ENCODE results near the gene TNNT2.

The TNNT2 gene

DNA sequence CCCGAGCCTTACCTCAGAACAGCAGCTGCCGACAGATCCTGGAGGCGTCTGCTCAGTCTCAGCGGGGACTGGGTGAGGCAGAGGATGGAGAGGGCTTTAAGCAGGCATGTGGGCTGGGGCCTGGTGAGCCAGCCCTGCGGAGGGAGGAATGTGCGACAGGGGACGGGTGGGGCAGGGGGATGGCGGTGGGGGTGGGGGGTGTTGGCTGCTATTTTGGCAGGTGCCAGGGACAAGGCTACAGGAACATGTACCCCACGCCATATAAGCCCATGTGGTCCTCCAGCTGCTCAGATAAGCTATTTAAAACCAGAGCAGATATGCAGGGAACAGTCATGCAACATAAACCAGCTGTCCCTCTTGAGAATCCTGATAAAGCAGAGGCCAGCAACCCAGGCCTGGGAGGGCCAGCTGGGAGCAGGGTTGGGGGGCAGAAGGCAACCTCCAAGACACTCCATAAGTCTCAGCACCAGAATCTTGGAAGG lies at the start of gene TNNT2:
Gene TNNT2 (minus strand): TSS at position 70 of the 482 bp plus-strand sequence. CDS start 4,426 bp downstream, outside the sequence.
- no peak for FAIRE-seq

DNA sequence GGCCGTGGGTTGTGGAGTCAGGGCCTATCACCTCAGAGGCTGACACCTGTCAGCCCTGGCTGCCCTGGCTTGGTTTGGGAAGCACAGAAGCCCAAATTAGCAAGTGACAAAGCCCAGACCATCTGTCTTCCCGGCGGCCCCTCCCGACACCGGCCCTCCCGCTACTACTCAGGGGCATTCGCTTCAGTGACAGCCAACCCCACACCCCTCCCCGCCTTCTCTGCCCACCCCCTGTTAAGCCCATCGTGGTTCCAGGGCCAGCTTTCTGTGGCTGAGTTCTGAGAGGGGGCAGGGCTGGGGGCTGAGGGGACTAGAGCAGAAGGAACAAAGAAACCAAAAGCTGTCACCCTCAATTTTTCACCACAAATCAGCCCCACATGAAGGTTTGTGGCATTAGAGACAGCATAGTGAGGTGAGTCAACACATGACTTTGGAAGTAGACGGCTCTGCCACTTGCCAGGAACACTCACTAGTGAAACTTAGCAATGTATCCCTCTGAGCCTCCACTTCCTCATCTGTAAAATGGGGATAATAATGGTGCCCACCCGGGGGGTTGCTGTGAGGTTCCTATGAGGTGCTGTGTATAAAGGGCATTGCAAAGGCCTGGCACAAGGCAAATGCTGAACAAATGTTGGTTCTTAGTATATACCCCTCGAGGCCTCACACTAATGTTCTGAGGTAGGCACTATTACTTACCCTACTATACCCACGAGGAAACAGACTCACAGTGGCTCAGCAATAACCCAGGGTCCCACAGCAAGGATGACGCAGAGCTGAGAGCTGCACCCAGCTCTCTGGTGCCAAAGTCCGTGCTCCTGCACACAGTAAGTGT lies 49.2 kb upstream of the TNNT2 start:
- FAIRE-seq = no peak

- FAIRE-seq = no peak
Observed at GRCh38 chr1:201424146-201424545, 46.7 kb upstream of the TNNT2 start.

DNA sequence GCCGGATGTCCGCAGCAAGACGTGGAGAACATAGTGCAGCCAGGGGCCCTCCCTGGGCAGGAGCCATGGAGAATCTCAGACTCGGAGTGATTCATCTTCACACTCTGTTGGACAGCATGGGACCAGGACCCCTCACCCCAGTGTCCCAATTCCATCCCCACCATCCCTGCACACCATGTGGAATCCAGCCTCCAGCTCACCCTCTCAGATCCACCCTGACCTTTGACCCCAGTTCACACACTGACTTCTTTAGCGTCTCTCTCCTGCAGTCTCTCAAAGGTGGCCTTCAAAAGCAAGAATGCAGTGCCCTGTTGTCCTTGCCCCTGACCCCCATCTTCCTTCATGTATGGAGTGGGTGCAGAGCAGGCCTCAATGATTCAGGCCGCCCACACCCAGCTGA lies 46.2 kb upstream of the TNNT2 start:
- FAIRE-seq = no peak

DNA sequence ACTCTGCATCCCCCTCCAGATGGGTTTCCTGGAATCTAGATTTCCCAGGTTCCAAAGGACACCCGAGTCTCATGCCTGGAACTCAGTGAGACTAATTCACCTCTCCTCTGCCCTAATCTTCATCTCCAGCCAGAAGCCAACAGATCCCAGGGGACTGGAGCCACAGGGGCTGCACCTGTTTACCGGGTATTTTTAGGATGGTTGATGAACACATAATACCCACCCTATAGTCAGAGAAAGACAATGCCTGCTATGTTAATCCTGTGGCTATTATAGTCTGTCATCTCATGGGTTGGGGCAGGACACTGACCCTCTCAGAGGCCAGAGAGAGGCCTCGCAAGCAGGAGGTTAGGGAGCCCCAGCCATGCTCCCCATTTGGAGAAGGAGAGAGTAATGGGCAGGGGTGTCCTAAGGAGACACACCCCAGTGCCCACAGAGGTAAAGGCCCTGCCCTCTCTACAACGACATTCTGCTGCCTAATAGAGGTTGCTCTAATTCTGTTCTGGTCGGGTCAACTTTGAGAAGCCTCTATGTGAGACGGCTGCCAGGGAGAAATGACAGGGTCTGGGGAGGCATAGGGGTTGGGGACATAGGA lies 45.1 kb upstream of the TNNT2 start:
- no peak for FAIRE-seq

DNA sequence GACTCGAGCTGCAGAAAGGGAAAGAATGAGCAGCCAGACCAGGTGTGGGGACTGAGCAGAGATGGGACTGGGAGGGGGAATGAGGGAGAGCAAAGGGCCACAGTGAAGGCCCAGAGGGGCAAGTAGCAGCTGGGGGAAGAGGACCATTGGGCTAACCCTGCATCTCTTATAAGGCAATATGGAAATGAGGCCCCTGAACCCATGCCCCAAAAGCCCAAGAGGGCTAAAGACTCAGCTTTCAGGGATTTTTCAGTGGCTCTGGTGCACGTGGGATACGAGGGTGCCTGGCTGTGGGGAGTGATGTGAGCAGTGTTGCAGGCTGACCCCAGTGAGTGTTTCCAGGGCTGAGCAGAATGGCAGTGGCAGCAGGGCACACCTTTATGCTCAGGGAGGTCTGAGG lies 44.5 kb upstream of the TNNT2 start:
- FAIRE-seq = no peak

- no peak for FAIRE-seq
Observed at GRCh38 chr1:201421041-201421440, 43.6 kb upstream of the TNNT2 start.

DNA sequence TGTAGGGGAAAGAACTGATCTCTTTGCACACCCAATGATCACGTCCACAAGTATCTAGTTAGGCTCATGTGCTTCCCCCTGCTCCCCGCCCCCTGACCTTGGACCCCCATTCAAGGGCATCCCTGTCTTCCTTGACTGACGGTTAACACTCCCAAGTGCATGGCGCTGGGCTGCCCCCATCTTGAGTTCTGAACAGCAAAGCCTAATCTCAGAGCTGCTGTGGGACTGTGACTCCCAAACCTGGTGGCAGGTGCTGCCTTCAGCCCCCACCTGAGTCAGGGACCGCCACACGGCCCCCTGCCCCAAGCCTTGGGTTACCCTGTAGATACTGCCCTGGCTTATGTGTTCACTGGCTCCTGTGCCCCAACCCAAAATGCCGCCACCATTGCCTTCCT lies 43.1 kb upstream of the TNNT2 start:
- FAIRE-seq = no peak

- FAIRE-seq = no peak
Observed at GRCh38 chr1:201419746-201420607, 42.5 kb upstream of the TNNT2 start.

- FAIRE-seq = no peak
Observed at GRCh38 chr1:201419256-201419655, 41.8 kb upstream of the TNNT2 start.

DNA sequence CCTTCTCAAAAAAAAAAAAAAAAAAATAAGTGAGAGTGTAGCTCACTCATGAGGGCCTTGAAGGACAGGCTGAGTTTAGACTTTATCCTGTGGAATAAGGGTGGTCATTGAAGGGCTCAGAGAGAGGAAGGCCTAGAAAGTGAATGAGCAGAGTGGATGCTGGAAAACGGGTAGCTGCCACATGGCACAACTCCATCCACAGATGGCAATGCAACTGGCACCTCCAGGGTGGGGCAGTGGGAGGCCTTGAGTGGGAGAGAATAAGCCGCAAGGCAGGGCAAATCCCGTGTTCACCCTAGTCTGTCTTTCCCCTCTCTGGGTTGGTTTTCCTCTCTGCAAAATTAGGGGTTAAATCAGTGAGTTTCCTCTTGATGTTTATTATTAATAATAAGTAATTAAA lies 41.0 kb upstream of the TNNT2 start:
- no peak for FAIRE-seq

- no peak for FAIRE-seq
Observed at GRCh38 chr1:201414051-201414738, 36.7 kb upstream of the TNNT2 start.

GRCh38 chr1:201411292-201411691 lies 33.8 kb upstream of the TNNT2 start:
- FAIRE-seq = no peak

GRCh38 chr1:201409440-201409839 lies 32.0 kb upstream of the TNNT2 start:
- FAIRE-seq = no peak

- FAIRE-seq = no peak
Observed at GRCh38 chr1:201408834-201409200, 31.3 kb upstream of the TNNT2 start.

GRCh38 chr1:201408176-201408833 lies 30.8 kb upstream of the TNNT2 start:
- FAIRE-seq = no peak

- no peak for FAIRE-seq
Observed at GRCh38 chr1:201406831-201407406, 29.4 kb upstream of the TNNT2 start.

GRCh38 chr1:201405484-201405831 lies 28.0 kb upstream of the TNNT2 start:
- FAIRE-seq = no peak

- no peak for FAIRE-seq
Observed at GRCh38 chr1:201404722-201405483, 27.4 kb upstream of the TNNT2 start.

- FAIRE-seq = no peak
Observed at GRCh38 chr1:201404055-201404454, 26.6 kb upstream of the TNNT2 start.

DNA sequence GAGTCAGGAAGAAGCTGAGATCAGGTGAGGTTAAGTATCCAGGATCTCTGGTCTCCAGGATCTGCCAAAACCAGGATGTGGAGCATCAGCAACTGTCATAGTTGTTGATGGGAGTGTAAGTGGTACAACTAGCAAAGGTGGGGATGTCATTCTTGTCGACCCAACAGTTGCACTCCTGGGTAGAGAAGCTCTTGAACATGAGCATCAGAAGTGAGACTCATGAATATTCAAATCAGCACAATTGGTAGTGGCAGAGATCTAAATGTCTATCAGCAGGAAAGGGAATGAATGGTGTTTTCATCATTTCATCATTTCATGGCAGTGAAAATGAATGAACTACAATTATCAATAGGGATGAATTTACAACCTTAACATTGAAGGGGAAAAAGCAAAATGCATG lies 25.9 kb upstream of the TNNT2 start:
- FAIRE-seq = no peak

Measured in colon (tissue), 2 donors.